OCI-LY1 (cell line): ENCODE results near the gene MYH14.

Experiments
- CTCF ChIP-seq: fragments of 200-600 bp; sonication (generic), shearing (Covaris generic); IDR thresholded peaks from 2 replicates; pipeline ENCODE4 v1.5.1; 2017; ENCODE audit warnings: mild to moderate bottlenecking, antibody characterized with exemption, low read length, moderate library complexity, mixed read lengths
- EZH2 ChIP-seq: fragments of 200-600 bp; sonication (generic), shearing (Covaris generic); IDR thresholded peaks from 2 replicates; pipeline ENCODE4 v1.8.0; 2017; ENCODE audit warnings: borderline replicate concordance, mixed run types, mild to moderate bottlenecking, antibody characterized with exemption, low read length, moderate library complexity, mixed read lengths

- TF ChIP-seq CTCF (no peak), EZH2 (no peak)
Observed at GRCh38 chr19:50223439-50223716, 20.0 kb downstream of the MYH14 start.
